IMR-90 (cell line): ENCODE data around the gene C1orf116. TPM values are rescaled to one million over a fixed set of nuclear protein-coding genes. Genes with fewer than 3 reads are reported as not detected.
A peak's percentile ranks its signal among the peaks of the same experiment; 100 is the strongest.

Experiments
- ATAC-seq: fragments of 200-7000 bp; cut with Tn5 transposase; 2 replicates; pipeline ENCODE4 v1.9.1; 2020; ENCODE audit warnings: low read depth, mild to moderate bottlenecking, moderate library complexity
- BruUV-seq: library from RNA; stranded (reverse); fragments of 400-500 nt; replicated peaks from 2 replicates; lab custom pipeline; 2021; lab: Mats Ljungman, UMichigan
- CTCF ChIA-PET: fragments of 300-600 bp; formaldehyde crosslinking; extraction: SDS; loops from one replicate; lab custom pipeline; 2021; ENCODE audit warnings: antibody characterized with exemption; lab: Yijun Ruan, JAX
- POLR2A ChIA-PET: fragments of 300-600 bp; sonication (Branson Sonifier 250); formaldehyde crosslinking; loops from one replicate; lab custom pipeline; 2022; ENCODE audit warnings: antibody characterized with exemption; ENCODE audit not compliant: unreplicated experiment; lab: Charles Lee
- DNase-seq: peaks from one replicate; pipeline ENCODE4 v3.0.0; 2013
- H2AFZ ChIP-seq: replicated peaks from 2 replicates; pipeline ENCODE3; 2013; ENCODE audit warnings: low read length, mild to moderate bottlenecking; ENCODE audit not compliant: poor library complexity
- H2AK5ac ChIP-seq: 2 replicates; pipeline ENCODE4 v1.6.1; 2013; ENCODE audit warnings: low read depth, low read length, inconsistent platforms
- H2AK9ac ChIP-seq: replicated peaks from 2 replicates; pipeline ENCODE3; 2013; ENCODE audit warnings: mild to moderate bottlenecking, low read depth, low read length, moderate library complexity; ENCODE audit not compliant: poor library complexity
- H2BK120ac ChIP-seq: 2 replicates; pipeline ENCODE4 v1.6.1; 2013; ENCODE audit warnings: low read depth, low read length, inconsistent platforms
- H2BK15ac ChIP-seq: 3 replicates; pipeline ENCODE4 v1.6.1; 2013; ENCODE audit warnings: low read depth, low read length, inconsistent platforms
- H2BK20ac ChIP-seq: 2 replicates; pipeline ENCODE4 v1.6.1; 2013; ENCODE audit warnings: low read depth, mild to moderate bottlenecking, inconsistent platforms, low read length, moderate library complexity
- H2BK5ac ChIP-seq: 2 replicates; pipeline ENCODE4 v1.6.1; 2013; ENCODE audit warnings: mild to moderate bottlenecking, low read depth, low read length, inconsistent platforms; ENCODE audit not compliant: poor library complexity, severe bottlenecking
- H3K14ac ChIP-seq: replicated peaks from 2 replicates; pipeline ENCODE4 v1.6.1; 2013; ENCODE audit warnings: low read depth, low read length, inconsistent platforms
- H3K18ac ChIP-seq: 2 replicates; pipeline ENCODE4 v1.6.1; 2013; ENCODE audit warnings: low read depth, low read length, control low read depth
- H3K23ac ChIP-seq: 2 replicates; pipeline ENCODE4 v1.6.1; 2013; ENCODE audit warnings: low read depth, low read length, inconsistent platforms
- H3K27ac ChIP-seq: 2 replicates; pipeline ENCODE4 v1.5.1; 2013; ENCODE audit warnings: mild to moderate bottlenecking, control low read depth, low read length; ENCODE audit not compliant: insufficient read depth
- H3K27me3 ChIP-seq: 2 replicates; pipeline ENCODE4 v1.6.1; 2013; ENCODE audit warnings: low read length; ENCODE audit not compliant: control insufficient read depth, insufficient read depth
- H3K36me3 ChIP-seq: 2 replicates; pipeline ENCODE4 v1.6.1; 2013; ENCODE audit warnings: low read length, mixed read lengths; ENCODE audit not compliant: control insufficient read depth, insufficient read depth
- H3K4ac ChIP-seq: 2 replicates; pipeline ENCODE4 v1.6.1; 2013; ENCODE audit warnings: low read depth, low read length, inconsistent platforms
- H3K4me1 ChIP-seq: 2 replicates; pipeline ENCODE4 v1.6.1; 2013; ENCODE audit warnings: low read length, mixed read lengths; ENCODE audit not compliant: control insufficient read depth, insufficient read depth
- H3K4me2 ChIP-seq: 2 replicates; pipeline ENCODE4 v1.6.1; 2013; ENCODE audit warnings: low read depth, mild to moderate bottlenecking, control low read depth, low read length, moderate library complexity
- H3K4me3 ChIP-seq: 2 replicates; pipeline ENCODE4 v1.5.1; 2013; ENCODE audit warnings: low read depth, mild to moderate bottlenecking, control low read depth, low read length, moderate library complexity; ENCODE audit not compliant: insufficient read depth
- H3K56ac ChIP-seq: 2 replicates; pipeline ENCODE4 v1.6.1; 2013; ENCODE audit warnings: low read length, inconsistent platforms; ENCODE audit not compliant: insufficient read depth; ENCODE audit errors: extremely low read depth
- H3K79me1 ChIP-seq, 2 experiments: 2 replicates each; pipeline ENCODE4 v1.6.1; 2013; ENCODE audit warnings: low read length in 2 of 2, inconsistent platforms in 1 of 2, low read depth in 1 of 2
- H3K9ac ChIP-seq: 2 replicates; pipeline ENCODE4 v1.6.1; 2013; ENCODE audit warnings: low read depth, low read length, control low read depth
- H3K9me1 ChIP-seq: 2 replicates; pipeline ENCODE4 v1.6.1; 2013; ENCODE audit warnings: low read length, inconsistent platforms; ENCODE audit not compliant: insufficient read depth
- H3K9me3 ChIP-seq: 2 replicates; pipeline ENCODE4 v1.6.1; 2013; ENCODE audit warnings: low read length; ENCODE audit not compliant: control insufficient read depth, insufficient read depth
- H4K20me1 ChIP-seq: 2 replicates; pipeline ENCODE4 v1.6.1; 2013; ENCODE audit warnings: low read length, inconsistent platforms; ENCODE audit not compliant: insufficient read depth
- H4K5ac ChIP-seq: 2 replicates; pipeline ENCODE4 v1.6.1; 2013; ENCODE audit warnings: mild to moderate bottlenecking, low read depth, low read length, control low read depth
- H4K8ac ChIP-seq, 2 experiments: 2 replicates each; pipeline ENCODE4 v1.6.1; 2013; ENCODE audit warnings: low read depth in 2 of 2, low read length in 2 of 2, control low read depth in 1 of 2, inconsistent platforms in 1 of 2
- H4K91ac ChIP-seq: 2 replicates; pipeline ENCODE4 v1.6.1; 2013; ENCODE audit warnings: low read depth, low read length, inconsistent platforms; ENCODE audit not compliant: insufficient read depth
- CEBPB ChIP-seq: IDR thresholded peaks from 2 replicates; pipeline ENCODE4 v1.6.1; 2012; ENCODE audit warnings: low read depth, low read length, improper control_type of control experiment
- FOS ChIP-seq: fragments of 150-350 bp; IDR thresholded peaks from 2 replicates; pipeline ENCODE4 v1.6.1; 2016; ENCODE audit warnings: low read depth, low read length
- MAFK ChIP-seq: IDR thresholded peaks from 2 replicates; pipeline ENCODE4 v1.6.1; 2012; ENCODE audit warnings: low read depth, low read length, improper control_type of control experiment
- POLR2A ChIP-seq: IDR thresholded peaks from 2 replicates; pipeline ENCODE4 v1.6.1; 2012; ENCODE audit warnings: mild to moderate bottlenecking, low read depth, low read length
- RAD21 ChIP-seq: IDR thresholded peaks from 2 replicates; pipeline ENCODE4 v1.6.1; 2012; ENCODE audit warnings: low read length, improper control_type of control experiment
- RCOR1 ChIP-seq: IDR thresholded peaks from 2 replicates; pipeline ENCODE4 v1.6.1; 2012; ENCODE audit warnings: mild to moderate bottlenecking, low read length, improper control_type of control experiment; ENCODE audit not compliant: insufficient replicate concordance
- WGBS, 2 experiments: methylation state at CpG; one replicate each; pipeline versions ENCODE4 v1.1.5 to v1.1.7; 2013; ENCODE audit warnings: missing lambda C conversion rate in 2 of 2; ENCODE audit not compliant: insufficient read length in 1 of 2; ENCODE audit errors: extremely low coverage in 2 of 2; 5-methylcytosine and 5-hydroxymethylcytosine counted together
- dilution Hi-C: fragments of 300-500 bp; cut with HindIII; formaldehyde crosslinking; loops from one replicate; pipeline ENCODE4 v1.14.3; 2018; ENCODE audit warnings: low sequenced_read_pairs; ENCODE audit not compliant: unreplicated experiment
- in situ Hi-C: fragments of 300-500 bp; cut with MboI; formaldehyde crosslinking; loops from 3 replicates; pipeline ENCODE4 v1.14.3; 2019; ENCODE audit warnings: low sequenced_read_pairs, inconsistent platforms, mixed read lengths
- intact Hi-C: fragments of 100-400 bp; cut with micrococcal nuclease; formaldehyde crosslinking; loops from 2 replicates; pipeline ENCODE4 v1.10.0; 2022
- polyA plus RNA-seq, 3 experiments: library from polyadenylated mRNA; depleted of rRNA; stranded (reverse); fragments of >200 nt; gene quantifications; 2 replicates each; pipeline ENCODE4 v1.2.3, GENCODE V29; 2012; ENCODE audit warnings: low replicate concordance in 1 of 3
- total RNA-seq: library from RNA; depleted of rRNA; stranded (reverse); fragments of >200 nt; gene quantifications from 2 replicates; pipeline ENCODE4 v1.2.3, GENCODE V29; 2012
- TF ChIP-seq, protein P1 (sequence below): fragments of 150-350 bp; IDR thresholded peaks from 2 replicates; pipeline ENCODE4 v1.6.1; 2016; ENCODE audit warnings: low read depth, mild to moderate bottlenecking, low read length, moderate library complexity, borderline replicate concordance
- TF ChIP-seq, protein P2 (sequence below): fragments of 150-350 bp; IDR thresholded peaks from 2 replicates; pipeline ENCODE4 v1.6.1; 2017; ENCODE audit warnings: mild to moderate bottlenecking, antibody characterized with exemption, low read length, low read depth

The C1orf116 gene
- total and polyA plus RNA-seq, 2 of the 4 experiments (the other 2 are of a cell fraction) = under 0.01 to 0.03 TPM

DNA sequence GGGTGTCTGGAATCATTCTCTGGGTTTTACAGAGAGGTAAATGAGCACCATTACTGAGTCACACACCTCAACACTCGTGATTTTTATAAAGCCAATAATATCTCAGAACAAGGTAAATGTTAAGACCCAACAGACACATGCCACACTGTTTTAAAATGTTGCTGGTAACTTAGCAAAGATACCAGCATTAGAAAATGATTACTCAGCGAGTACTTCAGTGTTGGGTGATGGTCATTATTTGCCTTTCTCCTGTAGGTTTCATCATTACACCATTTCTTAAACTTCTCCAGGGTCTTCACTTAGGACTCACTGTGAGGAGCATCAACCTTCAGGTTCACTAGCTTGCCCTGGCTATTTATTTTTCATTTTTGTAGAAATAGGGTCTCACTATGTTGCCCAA is 49.2 kb upstream of the C1orf116 start:
- peaks cover 12% of the 10 kb centered on the region for H3K27me3 ChIP-seq
- ChIA-PET CTCF (interaction anchor here (0.7 to 1.2 kb wide), 2 partner anchors 315 to 417 kb away, joined by 3 to 4 read pairs; no protein-coding TSS in a partner anchor), POLR2A (no interaction called here)
- no peaks in the 10 kb centered on the region for H3K9me3 ChIP-seq
- H4K20me1 ChIP-seq = no peaks in the 10 kb centered on the region
- no peak overlapping the region for H3K4me3 ChIP-seq
- H4K91ac ChIP-seq = no peak overlapping the region
- H3K36me3 ChIP-seq = no peaks in the 10 kb centered on the region
- H3K4ac ChIP-seq = no peak overlapping the region
- H2AK9ac ChIP-seq = no peak overlapping the region
- no peaks in the 10 kb centered on the region for H3K79me1 ChIP-seq
- no peak overlapping the region for H4K8ac ChIP-seq
- dilution Hi-C loops = no loop called here
- no peak overlapping the region for H3K18ac ChIP-seq
- no peaks in the 10 kb centered on the region for H3K9me1 ChIP-seq
- H3K4me1 ChIP-seq = no peaks in the 10 kb centered on the region
- no peak overlapping the region for H3K4me2 ChIP-seq
- in situ Hi-C loops = no loop called here
- no peak overlapping the region for H2AK5ac ChIP-seq
- no peak overlapping the region for H2BK20ac ChIP-seq
- H2BK15ac ChIP-seq = no peak overlapping the region
- H3K9ac ChIP-seq = no peak overlapping the region
- ATAC-seq = no peak
- intact Hi-C loops = no loop called here
- TF ChIP-seq FOS (no peak), RCOR1 (no peak), MAFK (peak; percentile 65), CEBPB (no peak), POLR2A (no peak), RAD21 (no peak)
- TF ChIP-seq, protein P1, sequence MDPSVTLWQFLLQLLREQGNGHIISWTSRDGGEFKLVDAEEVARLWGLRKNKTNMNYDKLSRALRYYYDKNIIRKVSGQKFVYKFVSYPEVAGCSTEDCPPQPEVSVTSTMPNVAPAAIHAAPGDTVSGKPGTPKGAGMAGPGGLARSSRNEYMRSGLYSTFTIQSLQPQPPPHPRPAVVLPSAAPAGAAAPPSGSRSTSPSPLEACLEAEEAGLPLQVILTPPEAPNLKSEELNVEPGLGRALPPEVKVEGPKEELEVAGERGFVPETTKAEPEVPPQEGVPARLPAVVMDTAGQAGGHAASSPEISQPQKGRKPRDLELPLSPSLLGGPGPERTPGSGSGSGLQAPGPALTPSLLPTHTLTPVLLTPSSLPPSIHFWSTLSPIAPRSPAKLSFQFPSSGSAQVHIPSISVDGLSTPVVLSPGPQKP = no peak
- TF ChIP-seq, protein P2, sequence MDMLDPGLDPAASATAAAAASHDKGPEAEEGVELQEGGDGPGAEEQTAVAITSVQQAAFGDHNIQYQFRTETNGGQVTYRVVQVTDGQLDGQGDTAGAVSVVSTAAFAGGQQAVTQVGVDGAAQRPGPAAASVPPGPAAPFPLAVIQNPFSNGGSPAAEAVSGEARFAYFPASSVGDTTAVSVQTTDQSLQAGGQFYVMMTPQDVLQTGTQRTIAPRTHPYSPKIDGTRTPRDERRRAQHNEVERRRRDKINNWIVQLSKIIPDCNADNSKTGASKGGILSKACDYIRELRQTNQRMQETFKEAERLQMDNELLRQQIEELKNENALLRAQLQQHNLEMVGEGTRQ = no peak
- no peak overlapping the region for H3K23ac ChIP-seq
- WGBS, 2 experiments = no CpG with 5 or more reads among the region's 2 CpGs
- H2BK5ac ChIP-seq = no peak overlapping the region
- DNase-seq = no peak
- BruUV-seq = no TSS peak
- no peak overlapping the region for H3K14ac ChIP-seq
- no peak overlapping the region for H3K56ac ChIP-seq
- no peak overlapping the region for H2BK120ac ChIP-seq
- no peak overlapping the region for H4K5ac ChIP-seq
- H3K27ac ChIP-seq = no peak overlapping the region
- H2AFZ ChIP-seq = no peak overlapping the region
